ENCODE measurements around the gene UBC. TPM values are rescaled to one million over a fixed set of nuclear protein-coding genes. Genes with fewer than 3 reads are reported as not detected.
"Not testable (repeated sequence)": the region's sequence is repeated elsewhere in the genome, so short reads cannot be mapped to it uniquely, and the experiment has no call there.

The UBC gene
- polyA plus RNA-seq, 1 experiment = 1,376 TPM

GRCh38 chr12:124913474-124914391 is 717 bp downstream of the UBC start:
- Histone ChIP-seq H3K27me3 (ENCODE audit: control insufficient read depth, insufficient read depth, low read length) (no peaks in the 10 kb centered on the region), H3K4me3 (ENCODE audit: low read depth, low read length) (peak overlapping the region; percentile 100), H3K27ac (ENCODE audit: low read depth, low read length) (peak overlapping the region; percentile 100), H3K9me3 (ENCODE audit: control insufficient read depth, insufficient read depth, low read length) (peaks cover 6% of the 10 kb centered on the region; the same call in 1 of the 2 replicates)
- CTCF ChIA-PET = interaction anchor here (0.6 to 2.1 kb wide), 2 partner anchors 10 to 27 kb away, joined by 3 to 9 read pairs; no protein-coding TSS in a partner anchor
- no peak for DNase-seq (ENCODE audit: low read depth, low spot score)
- peak; percentile 55 for TF ChIP-seq CTCF (IDR thresholded peaks at IDR 0.05; ENCODE audit: low read depth, low read length)
- POLR2A ChIA-PET = interaction anchor here (0.8 to 3.4 kb wide), 9 partner anchors 9 to 525 kb away, joined by 4 to 65 read pairs (median 16); partner anchors contain the start of gene DHX37

- ChIA-PET POLR2A (interaction anchor here (3.4 kb wide), 1 partner anchor 27 kb away, joined by 65 read pairs; no protein-coding TSS in a partner anchor), CTCF (interaction anchor here (2.1 kb wide), 1 partner anchor 28 kb away, joined by 9 read pairs; no protein-coding TSS in a partner anchor)
- H3K27me3 ChIP-seq (ENCODE audit: control insufficient read depth, insufficient read depth, low read length); H3K27ac ChIP-seq (ENCODE audit: low read depth, low read length); DNase-seq (ENCODE audit: low read depth, low spot score); H3K9me3 ChIP-seq (ENCODE audit: control insufficient read depth, insufficient read depth, low read length): not testable (repeated sequence)
- peak overlapping the region; percentile 100 for H3K4me3 ChIP-seq (ENCODE audit: low read depth, low read length)
These were observed 1.7 kb downstream of the UBC start for GRCh38 chr12:124912529-124913287.

- H3K4me3 ChIP-seq (ENCODE audit: low read depth, low read length) = peak overlapping the region; percentile 58
- POLR2A ChIA-PET = interaction anchor here (0.6 kb wide), 2 partner anchors 17 to 887 kb away, joined by 3 to 10 read pairs; no protein-coding TSS in a partner anchor
- CTCF ChIA-PET = interaction anchor here (0.7 to 1.8 kb wide), 2 partner anchors 11 to 29 kb away, joined by 4 to 5 read pairs; no protein-coding TSS in a partner anchor
- not testable (repeated sequence) for H3K27ac ChIP-seq (ENCODE audit: low read depth, low read length); H3K27me3 ChIP-seq (ENCODE audit: control insufficient read depth, insufficient read depth, low read length); DNase-seq (ENCODE audit: low read depth, low spot score); H3K9me3 ChIP-seq (ENCODE audit: control insufficient read depth, insufficient read depth, low read length)
These were observed 2.9 kb downstream of the UBC start for GRCh38 chr12:124911521-124911920.

- ChIA-PET CTCF (interaction anchor here (1.0 to 1.8 kb wide), 2 partner anchors 27 to 30 kb away, joined by 3 to 4 read pairs; no protein-coding TSS in a partner anchor), POLR2A (interaction anchor here (0.6 to 1.5 kb wide), 5 partner anchors 11 to 886 kb away, joined by 3 to 6 read pairs (median 3); no protein-coding TSS in a partner anchor)
- TF ChIP-seq CTCF (IDR thresholded peaks at IDR 0.05; ENCODE audit: low read depth, low read length) = no peak
- H3K27me3 ChIP-seq (ENCODE audit: control insufficient read depth, insufficient read depth, low read length) = no peaks in the 10 kb centered on the region
- no peak for DNase-seq (ENCODE audit: low read depth, low spot score)
- no peak overlapping the region for H3K27ac ChIP-seq (ENCODE audit: low read depth, low read length)
- peaks cover 6% of the 10 kb centered on the region; the same call in 1 of the 2 replicates for H3K9me3 ChIP-seq (ENCODE audit: control insufficient read depth, insufficient read depth, low read length)
- H3K4me3 ChIP-seq (ENCODE audit: low read depth, low read length) = peak overlapping the region; percentile 58
These were observed 3.6 kb downstream of the UBC start for GRCh38 chr12:124910561-124911478.

- Histone ChIP-seq H3K27ac (ENCODE audit: low read depth, low read length) (no peak overlapping the region), H3K27me3 (ENCODE audit: control insufficient read depth, insufficient read depth, low read length) (no peaks in the 10 kb centered on the region), H3K9me3 (ENCODE audit: control insufficient read depth, insufficient read depth, low read length) (peaks cover 6% of the 10 kb centered on the region; the same call in 1 of the 2 replicates), H3K4me3 (ENCODE audit: low read depth, low read length) (no peak overlapping the region; the same call in 1 of the 2 replicates)
- ChIA-PET CTCF (interaction anchor here (1.0 to 1.8 kb wide), 2 partner anchors 28 to 30 kb away, joined by 3 to 4 read pairs; no protein-coding TSS in a partner anchor), POLR2A (interaction anchor here (0.6 to 1.6 kb wide), 8 partner anchors 9 to 85 kb away, joined by 3 to 8 read pairs (median 4); no protein-coding TSS in a partner anchor)
- no peak for TF ChIP-seq CTCF (IDR thresholded peaks at IDR 0.05; ENCODE audit: low read depth, low read length)
- DNase-seq (ENCODE audit: low read depth, low spot score) = no peak
These were observed 4.5 kb downstream of the UBC start for GRCh38 chr12:124909831-124910560.

All from AG04450 (cell line).